SK-N-SH (cell line): ENCODE data around the gene NAALADL2.

Experiments
- CHD2 ChIP-seq: fragments of 150-350 bp; IDR thresholded peaks from 2 replicates; pipeline ENCODE4 v1.6.1; 2018; ENCODE audit warnings: low read length; ENCODE audit not compliant: partially characterized antibody
- CTCF ChIP-seq: fragments of 200-600 bp; sonication (generic); IDR thresholded peaks from 2 replicates; pipeline ENCODE4 v1.6.1; 2017; ENCODE audit warnings: antibody characterized with exemption, mild to moderate bottlenecking, moderate library complexity
- FOXM1 ChIP-seq: IDR thresholded peaks from 2 replicates; pipeline ENCODE4 v1.4.0; 2012; ENCODE audit warnings: low read depth, mild to moderate bottlenecking
- GABPA ChIP-seq: IDR thresholded peaks from 2 replicates; pipeline ENCODE4 v1.4.0; 2012; ENCODE audit warnings: low read depth, mild to moderate bottlenecking
- JUND ChIP-seq: IDR thresholded peaks from 2 replicates; pipeline ENCODE4 v1.4.0; 2012
- NRF1 ChIP-seq: IDR thresholded peaks from 2 replicates; pipeline ENCODE4 v1.6.1; 2012; ENCODE audit warnings: low read depth, mild to moderate bottlenecking, low read length
- POLR2AphosphoS5 ChIP-seq: IDR thresholded peaks from 2 replicates; pipeline ENCODE4 v1.6.1; 2012; ENCODE audit warnings: low read depth, low read length
- RAD21 ChIP-seq: IDR thresholded peaks from 2 replicates; pipeline ENCODE4 v1.6.1; 2012; ENCODE audit warnings: mild to moderate bottlenecking, low read length
- REST ChIP-seq: IDR thresholded peaks from 2 replicates; pipeline ENCODE4 v1.6.1; 2012; ENCODE audit warnings: mild to moderate bottlenecking, low read depth, low read length, moderate library complexity
- RFX5 ChIP-seq: IDR thresholded peaks from 2 replicates; pipeline ENCODE4 v1.6.1; 2012; ENCODE audit warnings: mild to moderate bottlenecking, improper control_type of control experiment, low read length
- TAF1 ChIP-seq: IDR thresholded peaks from 2 replicates; pipeline ENCODE4 v1.6.1; 2012; ENCODE audit warnings: low read depth, mild to moderate bottlenecking, low read length, moderate library complexity, borderline replicate concordance
- YY1 ChIP-seq: IDR thresholded peaks from 2 replicates; pipeline ENCODE4 v1.4.0; 2012; ENCODE audit warnings: low read depth, mild to moderate bottlenecking
- TF ChIP-seq, protein P1 (sequence below): IDR thresholded peaks from 2 replicates; pipeline ENCODE4 v1.4.0; 2012; ENCODE audit warnings: low read depth
- TF ChIP-seq, protein P2 (sequence below): IDR thresholded peaks from 2 replicates; pipeline ENCODE4 v1.4.0; 2012; ENCODE audit warnings: low read depth, borderline replicate concordance

- TF ChIP-seq CTCF (no peak), JUND (no peak), REST (no peak), POLR2AphosphoS5 (no peak), NRF1 (no peak), GABPA (no peak), RFX5 (no peak), CHD2 (no peak), FOXM1 (no peak), YY1 (no peak), RAD21 (no peak), TAF1 (no peak)
- TF ChIP-seq, protein P1, sequence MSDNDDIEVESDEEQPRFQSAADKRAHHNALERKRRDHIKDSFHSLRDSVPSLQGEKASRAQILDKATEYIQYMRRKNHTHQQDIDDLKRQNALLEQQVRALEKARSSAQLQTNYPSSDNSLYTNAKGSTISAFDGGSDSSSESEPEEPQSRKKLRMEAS, result no peak
- TF ChIP-seq, protein P2, sequence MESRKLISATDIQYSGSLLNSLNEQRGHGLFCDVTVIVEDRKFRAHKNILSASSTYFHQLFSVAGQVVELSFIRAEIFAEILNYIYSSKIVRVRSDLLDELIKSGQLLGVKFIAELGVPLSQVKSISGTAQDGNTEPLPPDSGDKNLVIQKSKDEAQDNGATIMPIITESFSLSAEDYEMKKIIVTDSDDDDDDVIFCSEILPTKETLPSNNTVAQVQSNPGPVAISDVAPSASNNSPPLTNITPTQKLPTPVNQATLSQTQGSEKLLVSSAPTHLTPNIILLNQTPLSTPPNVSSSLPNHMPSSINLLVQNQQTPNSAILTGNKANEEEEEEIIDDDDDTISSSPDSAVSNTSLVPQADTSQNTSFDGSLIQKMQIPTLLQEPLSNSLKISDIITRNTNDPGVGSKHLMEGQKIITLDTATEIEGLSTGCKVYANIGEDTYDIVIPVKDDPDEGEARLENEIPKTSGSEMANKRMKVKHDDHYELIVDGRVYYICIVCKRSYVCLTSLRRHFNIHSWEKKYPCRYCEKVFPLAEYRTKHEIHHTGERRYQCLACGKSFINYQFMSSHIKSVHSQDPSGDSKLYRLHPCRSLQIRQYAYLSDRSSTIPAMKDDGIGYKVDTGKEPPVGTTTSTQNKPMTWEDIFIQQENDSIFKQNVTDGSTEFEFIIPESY, result no peak
Observed at GRCh38 chr3:175381685-175382084, 522.6 kb downstream of the NAALADL2 start.
